ENCODE results near the gene ANKRD18B. TPM values are rescaled to one million over a fixed set of nuclear protein-coding genes. Genes with fewer than 3 reads are reported as not detected.
"Not testable (repeated sequence)": the region's sequence is repeated elsewhere in the genome, so short reads cannot be mapped to it uniquely, and the experiment has no call there.

The ANKRD18B gene
- total and polyA plus RNA-seq, 2 experiments from 2014 or later = 0.13 to 0.65 TPM

DNA sequence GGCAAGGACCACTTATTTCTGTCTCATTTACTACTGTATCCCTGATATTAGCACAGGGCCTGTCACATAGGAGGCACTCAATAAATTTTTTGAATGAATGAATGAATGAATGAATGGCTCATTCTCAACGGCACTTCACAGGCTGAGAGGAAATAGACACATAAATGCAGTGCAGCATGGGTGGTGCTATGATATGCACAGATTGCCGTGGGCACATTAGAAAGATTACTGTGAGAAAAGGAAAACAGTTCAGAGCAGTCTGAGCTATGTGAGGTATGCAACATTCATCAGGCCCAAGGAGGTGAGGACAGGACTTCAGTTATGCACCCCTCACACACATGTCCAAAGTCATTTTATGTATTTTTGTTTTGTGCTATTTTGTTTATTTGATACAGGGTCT, 43.9 kb upstream of the ANKRD18B start:
- no peaks in the 10 kb centered on the region for H3K27me3 ChIP-seq
- no peak overlapping the region for H3K4me2 ChIP-seq
- TF ChIP-seq EZH2 (IDR thresholded peaks at IDR 0.05; ENCODE audit: borderline replicate concordance) = no peak
- TF ChIP-seq EZH2phosphoT487 (IDR thresholded peaks at IDR 0.05; ENCODE audit: low read depth, severe bottlenecking, unreplicated experiment) = no peak
- TF ChIP-seq, protein P1, sequence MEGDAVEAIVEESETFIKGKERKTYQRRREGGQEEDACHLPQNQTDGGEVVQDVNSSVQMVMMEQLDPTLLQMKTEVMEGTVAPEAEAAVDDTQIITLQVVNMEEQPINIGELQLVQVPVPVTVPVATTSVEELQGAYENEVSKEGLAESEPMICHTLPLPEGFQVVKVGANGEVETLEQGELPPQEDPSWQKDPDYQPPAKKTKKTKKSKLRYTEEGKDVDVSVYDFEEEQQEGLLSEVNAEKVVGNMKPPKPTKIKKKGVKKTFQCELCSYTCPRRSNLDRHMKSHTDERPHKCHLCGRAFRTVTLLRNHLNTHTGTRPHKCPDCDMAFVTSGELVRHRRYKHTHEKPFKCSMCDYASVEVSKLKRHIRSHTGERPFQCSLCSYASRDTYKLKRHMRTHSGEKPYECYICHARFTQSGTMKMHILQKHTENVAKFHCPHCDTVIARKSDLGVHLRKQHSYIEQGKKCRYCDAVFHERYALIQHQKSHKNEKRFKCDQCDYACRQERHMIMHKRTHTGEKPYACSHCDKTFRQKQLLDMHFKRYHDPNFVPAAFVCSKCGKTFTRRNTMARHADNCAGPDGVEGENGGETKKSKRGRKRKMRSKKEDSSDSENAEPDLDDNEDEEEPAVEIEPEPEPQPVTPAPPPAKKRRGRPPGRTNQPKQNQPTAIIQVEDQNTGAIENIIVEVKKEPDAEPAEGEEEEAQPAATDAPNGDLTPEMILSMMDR (IDR thresholded peaks at IDR 0.05; ENCODE audit: poor library complexity) = no peak
- H3K79me2 ChIP-seq = no peaks in the 10 kb centered on the region
- 64% methylated on average over 2 of the region's 2 CpGs for WGBS (ENCODE audit: low lambda C conversion rate, missing lambda C conversion rate)
- no peak overlapping the region for H3K27ac ChIP-seq
- H4K20me1 ChIP-seq (ENCODE audit: insufficient read depth, poor library complexity, severe bottlenecking) = no peaks in the 10 kb centered on the region
- no peak overlapping the region for H3K4me3 ChIP-seq
- H3K36me3 ChIP-seq (replicated peaks; ENCODE audit: insufficient read depth, low read depth) = no peaks in the 10 kb centered on the region
- no peaks in the 10 kb centered on the region for H3K9me2 ChIP-seq (replicated peaks; ENCODE audit: insufficient read depth)
- H3K4me1 ChIP-seq (ENCODE audit: insufficient read depth) = no peaks in the 10 kb centered on the region
- DNase-seq (ENCODE audit: low spot score) = no peak
- H3K9me3 ChIP-seq (ENCODE audit: low read depth) = no peaks in the 10 kb centered on the region
- H2AFZ ChIP-seq = no peak overlapping the region

DNA sequence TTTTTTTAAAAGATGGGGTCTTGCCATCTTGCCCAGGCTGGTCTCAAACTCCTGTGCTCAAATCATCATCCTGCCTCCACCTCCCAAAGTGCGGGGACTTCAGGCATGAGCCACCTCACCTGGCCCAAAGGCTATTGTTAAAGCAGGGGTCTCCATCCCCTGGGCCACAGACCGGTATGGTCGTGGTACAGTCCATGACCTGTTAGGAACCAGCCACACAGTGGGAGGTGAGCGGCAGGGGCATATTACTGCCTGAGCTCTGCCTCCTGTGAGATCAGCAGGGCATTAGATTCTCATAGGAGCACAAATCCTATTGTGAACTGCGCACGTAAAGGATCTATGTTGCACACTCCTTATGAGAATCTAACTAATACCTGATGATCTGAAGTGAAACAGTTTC, 43.1 kb upstream of the ANKRD18B start:
- Histone ChIP-seq H3K4me2 (no peak overlapping the region), H3K79me2 (no peaks in the 10 kb centered on the region), H3K27me3 (no peaks in the 10 kb centered on the region), H4K20me1 (ENCODE audit: insufficient read depth, poor library complexity, severe bottlenecking) (no peaks in the 10 kb centered on the region), H3K4me1 (ENCODE audit: insufficient read depth) (no peaks in the 10 kb centered on the region), H2AFZ (no peak overlapping the region), H3K36me3 (replicated peaks; ENCODE audit: insufficient read depth, low read depth) (no peaks in the 10 kb centered on the region), H3K9me3 (ENCODE audit: low read depth) (no peaks in the 10 kb centered on the region), H3K9me2 (replicated peaks; ENCODE audit: insufficient read depth) (no peaks in the 10 kb centered on the region), H3K27ac (no peak overlapping the region), H3K4me3 (no peak overlapping the region)
- no peak for TF ChIP-seq EZH2 (IDR thresholded peaks at IDR 0.05; ENCODE audit: borderline replicate concordance)
- no peak for TF ChIP-seq EZH2phosphoT487 (IDR thresholded peaks at IDR 0.05; ENCODE audit: low read depth, severe bottlenecking, unreplicated experiment)
- TF ChIP-seq, protein P1 (IDR thresholded peaks at IDR 0.05; ENCODE audit: poor library complexity) = no peak
- no peak for DNase-seq (ENCODE audit: low spot score)
- WGBS (ENCODE audit: low lambda C conversion rate, missing lambda C conversion rate) = 89% methylated on average over 6 of the region's 6 CpGs

DNA sequence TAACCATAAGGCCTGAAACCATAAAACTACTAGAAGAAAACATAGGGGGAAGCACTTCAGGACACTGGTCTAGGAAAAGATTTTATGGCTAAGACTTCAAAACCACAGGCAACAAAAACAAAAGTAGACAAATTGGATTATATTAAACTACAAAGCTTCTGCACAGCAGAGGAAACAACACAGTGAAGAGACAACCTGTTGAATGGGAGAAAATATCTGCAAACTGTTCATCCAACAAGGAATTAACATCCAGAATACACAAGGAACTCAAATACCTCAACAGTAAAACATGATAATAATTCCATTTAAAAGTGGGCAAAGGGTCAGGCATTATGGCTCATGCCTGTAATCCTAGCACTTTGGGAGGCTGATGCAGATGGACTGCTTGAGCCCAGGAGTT, 38.7 kb upstream of the ANKRD18B start:
- not testable (repeated sequence) for H3K79me2 ChIP-seq; DNase-seq (ENCODE audit: low spot score); H3K4me1 ChIP-seq (ENCODE audit: insufficient read depth); H3K4me2 ChIP-seq; H3K36me3 ChIP-seq (replicated peaks; ENCODE audit: insufficient read depth, low read depth); H4K20me1 ChIP-seq (ENCODE audit: insufficient read depth, poor library complexity, severe bottlenecking); H2AFZ ChIP-seq; H3K27me3 ChIP-seq; H3K4me3 ChIP-seq; H3K9me2 ChIP-seq (replicated peaks; ENCODE audit: insufficient read depth); H3K9me3 ChIP-seq (ENCODE audit: low read depth); H3K27ac ChIP-seq

DNA sequence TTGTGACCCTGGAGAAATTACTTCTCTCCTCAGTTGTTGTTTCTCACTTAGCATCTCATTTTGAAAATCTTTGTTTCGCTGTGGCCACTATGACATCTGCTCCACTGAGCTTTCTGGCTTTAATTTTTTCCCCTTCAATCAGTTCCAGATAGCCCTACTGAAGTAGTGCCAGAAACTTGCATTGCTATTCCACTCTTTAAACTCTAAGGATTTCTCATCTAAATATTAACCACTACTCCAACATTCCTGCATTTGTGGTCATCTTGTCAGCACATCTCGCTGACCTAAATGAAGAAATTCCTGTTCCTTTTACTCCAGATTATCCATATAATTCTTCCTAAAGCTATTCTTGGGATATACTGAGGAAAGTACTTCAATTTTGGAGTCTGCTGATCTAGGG, 35.0 kb upstream of the ANKRD18B start:
- TF ChIP-seq, protein P1 (IDR thresholded peaks at IDR 0.05; ENCODE audit: poor library complexity) = no peak
- no peak for TF ChIP-seq EZH2phosphoT487 (IDR thresholded peaks at IDR 0.05; ENCODE audit: low read depth, severe bottlenecking, unreplicated experiment)
- no peak for TF ChIP-seq EZH2 (IDR thresholded peaks at IDR 0.05; ENCODE audit: borderline replicate concordance)
- H3K36me3 ChIP-seq (replicated peaks; ENCODE audit: insufficient read depth, low read depth) = no peaks in the 10 kb centered on the region
- H3K27me3 ChIP-seq = no peaks in the 10 kb centered on the region
- H3K9me3 ChIP-seq (ENCODE audit: low read depth) = no peaks in the 10 kb centered on the region
- peaks cover 4% of the 10 kb centered on the region for H3K4me1 ChIP-seq (ENCODE audit: insufficient read depth)
- H3K4me2 ChIP-seq = no peak overlapping the region
- H2AFZ ChIP-seq = no peak overlapping the region
- no peak for DNase-seq (ENCODE audit: low spot score)
- no peak overlapping the region for H3K4me3 ChIP-seq
- 69% methylated on average over 2 of the region's 2 CpGs for WGBS (ENCODE audit: low lambda C conversion rate, missing lambda C conversion rate)
- no peaks in the 10 kb centered on the region for H3K79me2 ChIP-seq
- no peaks in the 10 kb centered on the region for H4K20me1 ChIP-seq (ENCODE audit: insufficient read depth, poor library complexity, severe bottlenecking)
- H3K27ac ChIP-seq = no peak overlapping the region
- H3K9me2 ChIP-seq (replicated peaks; ENCODE audit: insufficient read depth) = no peaks in the 10 kb centered on the region

- WGBS (ENCODE audit: low lambda C conversion rate, missing lambda C conversion rate) = 68% methylated on average over 2 of the region's 2 CpGs
- not testable (repeated sequence) for H2AFZ ChIP-seq; H3K4me1 ChIP-seq (ENCODE audit: insufficient read depth); H3K79me2 ChIP-seq; H4K20me1 ChIP-seq (ENCODE audit: insufficient read depth, poor library complexity, severe bottlenecking); H3K27me3 ChIP-seq; DNase-seq (ENCODE audit: low spot score); H3K27ac ChIP-seq; H3K4me3 ChIP-seq; H3K9me3 ChIP-seq (ENCODE audit: low read depth); H3K4me2 ChIP-seq; H3K36me3 ChIP-seq (replicated peaks; ENCODE audit: insufficient read depth, low read depth); H3K9me2 ChIP-seq (replicated peaks; ENCODE audit: insufficient read depth)
Measured at GRCh38 chr9:33493819-33494218, 30.2 kb upstream of the ANKRD18B start.
